K562 (cell line): ENCODE results near the gene TRPC1. TPM values are rescaled to one million over a fixed set of nuclear protein-coding genes. Genes with fewer than 3 reads are reported as not detected.
A peak's percentile ranks its signal among the peaks of the same experiment; 100 is the strongest.

Experiments used
- CEBPG ChIP-seq, 3 experiments: fragments of 200-800 bp in 1 of 3; sonication (Bioruptor generic) in 1 of 3; sonication (generic) in 1 of 3; formaldehyde crosslinking in 1 of 3; IDR thresholded peaks in 2 of 3; conservative IDR thresholded peaks in 1 of 3; 2 replicates each; pipeline versions ENCODE4 v1.6.1 to v1.8.0; 2016 to 2022; ENCODE audit warnings: missing compliant biosample characterization in 2 of 3, missing genetic modification characterization in 2 of 3, mild to moderate bottlenecking in 1 of 3, missing genetic modification reagents in 1 of 3
- CHD2 ChIP-seq: IDR thresholded peaks from 2 replicates; pipeline ENCODE4 v1.6.1; 2011; ENCODE audit warnings: low read depth, low read length
- ELF1 ChIP-seq: fragments of 200-800 bp; sonication (Bioruptor generic); IDR thresholded peaks from 2 replicates; pipeline ENCODE4 v1.6.1; 2016; ENCODE audit warnings: missing genetic modification characterization, missing compliant biosample characterization
- JUNB ChIP-seq: fragments of 450-650 bp; formaldehyde crosslinking; conservative IDR thresholded peaks from 2 replicates; pipeline ENCODE4 v1.4.0; 2020; ENCODE audit warnings: mild to moderate bottlenecking
- JUND ChIP-seq, 2 experiments: IDR thresholded peaks; 2 replicates in 1 of 2; 3 replicates in 1 of 2; pipeline ENCODE4 v1.6.1; 2011; ENCODE audit warnings: borderline replicate concordance in 2 of 2, low read depth in 2 of 2, low read length in 2 of 2, improper control_type of control experiment in 1 of 2, missing biosample characterization in 1 of 2, missing genetic modification characterization in 1 of 2, missing genetic modification reagents in 1 of 2
- MTF1 ChIP-seq: fragments of 250-450 bp; sonication (Bioruptor Pico); IDR thresholded peaks from 2 replicates; pipeline ENCODE4 v1.9.0; 2021; ENCODE audit warnings: moderate library complexity, mild to moderate bottlenecking, inconsistent platforms, borderline replicate concordance
- RCOR1 ChIP-seq, 2 experiments: IDR thresholded peaks; 2 replicates each; pipeline ENCODE4 v1.6.1; 2012; ENCODE audit warnings: low read depth in 2 of 2, low read length in 2 of 2, borderline replicate concordance in 1 of 2, improper control_type of control experiment in 1 of 2
- SAP30 ChIP-seq: fragments of 200-600 bp; sonication (generic); IDR thresholded peaks from 2 replicates; pipeline ENCODE4 v1.6.1; 2012; ENCODE audit warnings: borderline replicate concordance, low read depth, mild to moderate bottlenecking, moderate library complexity, low read length, control low read depth, inconsistent platforms; ENCODE audit not compliant: insufficient read depth, poor library complexity, severe bottlenecking
- SRSF9 ChIP-seq: fragments of 200-400 bp; formaldehyde crosslinking; IDR thresholded peaks from 2 replicates; pipeline ENCODE4 v1.6.1; 2017; ENCODE audit warnings: low read depth, low read length, borderline replicate concordance
- ZBTB49 ChIP-seq: sonication (generic); formaldehyde crosslinking; IDR thresholded peaks from 2 replicates; pipeline ENCODE4 v1.8.0; 2022; ENCODE audit warnings: missing genetic modification reagents, mild to moderate bottlenecking, borderline replicate concordance
- ZKSCAN3 ChIP-seq: fragments of 250-450 bp; sonication (Bioruptor Pico); IDR thresholded peaks from 2 replicates; pipeline ENCODE4 v1.4.0; 2020
- ZNF586 ChIP-seq: fragments of 450-650 bp; formaldehyde crosslinking; conservative IDR thresholded peaks from 2 replicates; pipeline ENCODE4 v1.4.0; 2020; ENCODE audit warnings: mild to moderate bottlenecking, moderate library complexity
- ZNF76 ChIP-seq: fragments of 250-450 bp; sonication (Bioruptor Pico); IDR thresholded peaks from 2 replicates; pipeline ENCODE4 v1.4.0; 2020; ENCODE audit warnings: mild to moderate bottlenecking, moderate library complexity, borderline replicate concordance
- polyA plus RNA-seq, 8 experiments: library from polyadenylated mRNA; depleted of rRNA in 4 of 8; stranded (reverse) in 5 of 8; unstranded in 3 of 8; fragments of >200 nt; fragmentation: Nextera tagmentation in 2 of 8; fragmentation: Illumina TruSeq in 1 of 8; extraction: Ambion mirVana in 2 of 8; extraction: Trizol in 1 of 8; gene quantifications; 2 replicates each; pipeline versions ENCODE4 v1.2.1 to v1.2.3, GENCODE V29; 2011 to 2014; ENCODE audit warnings: inconsistent platforms in 1 of 8, missing spikeins in 1 of 8
- total RNA-seq, 7 experiments: library from RNA; depleted of rRNA in 6 of 7; stranded (reverse); fragments of >200 nt in 6 of 7; fragmentation: Illumina TruSeq in 2 of 7; extraction: Trizol in 2 of 7; gene quantifications; 2 replicates each; pipeline versions ENCODE4 v1.2.1 to v1.2.3, GENCODE V29; 2011 to 2021; ENCODE audit warnings: low replicate concordance in 1 of 7
- TF ChIP-seq, protein P1 (sequence below), 2 experiments: fragments of 450-650 bp; conservative IDR thresholded peaks; 2 replicates each; pipeline ENCODE4 v1.6.1; 2017; ENCODE audit warnings: mild to moderate bottlenecking in 2 of 2, moderate library complexity in 2 of 2
- TF ChIP-seq, protein P2 (sequence below): fragments of 250-450 bp; sonication (Bioruptor Pico); IDR thresholded peaks from 2 replicates; pipeline ENCODE4 v1.4.0; 2020

Gene TRPC1
- total and polyA plus RNA-seq, 9 of the 15 experiments (the other 6 are each of a cell fraction or from before 2014, with no cell fraction given), result 1.4 to 6.5 (median 3.0) TPM

GRCh38 chr3:142723968-142724681 lies at the start of gene TRPC1 (continued):
- TF ChIP-seq JUND (IDR thresholded peaks at IDR 0.05; ENCODE audit: borderline replicate concordance, low read depth, low read length), result peak; percentile 59; the same call in 1 of the 2 replicates
- no peak; the same call in 2 of the 3 replicates for TF ChIP-seq JUND (tag; IDR thresholded peaks at IDR 0.05; ENCODE audit: borderline replicate concordance, low read depth, low read length)
- TF ChIP-seq, protein P1, sequence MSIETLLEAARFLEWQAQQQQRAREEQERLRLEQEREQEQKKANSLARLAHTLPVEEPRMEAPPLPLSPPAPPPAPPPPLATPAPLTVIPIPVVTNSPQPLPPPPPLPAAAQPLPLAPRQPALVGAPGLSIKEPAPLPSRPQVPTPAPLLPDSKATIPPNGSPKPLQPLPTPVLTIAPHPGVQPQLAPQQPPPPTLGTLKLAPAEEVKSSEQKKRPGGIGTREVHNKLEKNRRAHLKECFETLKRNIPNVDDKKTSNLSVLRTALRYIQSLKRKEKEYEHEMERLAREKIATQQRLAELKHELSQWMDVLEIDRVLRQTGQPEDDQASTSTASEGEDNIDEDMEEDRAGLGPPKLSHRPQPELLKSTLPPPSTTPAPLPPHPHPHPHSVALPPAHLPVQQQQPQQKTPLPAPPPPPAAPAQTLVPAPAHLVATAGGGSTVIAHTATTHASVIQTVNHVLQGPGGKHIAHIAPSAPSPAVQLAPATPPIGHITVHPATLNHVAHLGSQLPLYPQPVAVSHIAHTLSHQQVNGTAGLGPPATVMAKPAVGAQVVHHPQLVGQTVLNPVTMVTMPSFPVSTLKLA (conservative IDR thresholded peaks at IDR 0.05), result 0 out of 4 replicates have a peak, but pooled peaks of 1 of the 2 experiments have one; percentile 12
- no peak for TF ChIP-seq SRSF9
- peak in 1 of 2 experiments; percentile 84; a peak in 2 of 4 replicates for TF ChIP-seq RCOR1 (IDR thresholded peaks at IDR 0.05; ENCODE audit: borderline replicate concordance in 1 of 2, low read depth in 2 of 2, low read length in 2 of 2)
- TF ChIP-seq CEBPG (CRISPR knock-in tag; IDR thresholded peaks at IDR 0.05), result no peak
- no peak for TF ChIP-seq CEBPG (tag; conservative IDR thresholded peaks at IDR 0.05 in 1 of 2, IDR thresholded peaks at IDR 0.05 in 1 of 2)
- no peak for TF ChIP-seq ZBTB49 (CRISPR knock-in tag)
- no peak for TF ChIP-seq ZNF586 (CRISPR knock-in tag)
- no peak for TF ChIP-seq MTF1 (CRISPR knock-in tag)
- no peak for TF ChIP-seq CHD2
- no peak for TF ChIP-seq JUNB (CRISPR knock-in tag)
- TF ChIP-seq ZKSCAN3 (CRISPR knock-in tag), result no peak
- TF ChIP-seq ELF1 (tag), result no peak
- no peak for TF ChIP-seq ZNF76 (CRISPR knock-in tag)
- TF ChIP-seq, protein P2, sequence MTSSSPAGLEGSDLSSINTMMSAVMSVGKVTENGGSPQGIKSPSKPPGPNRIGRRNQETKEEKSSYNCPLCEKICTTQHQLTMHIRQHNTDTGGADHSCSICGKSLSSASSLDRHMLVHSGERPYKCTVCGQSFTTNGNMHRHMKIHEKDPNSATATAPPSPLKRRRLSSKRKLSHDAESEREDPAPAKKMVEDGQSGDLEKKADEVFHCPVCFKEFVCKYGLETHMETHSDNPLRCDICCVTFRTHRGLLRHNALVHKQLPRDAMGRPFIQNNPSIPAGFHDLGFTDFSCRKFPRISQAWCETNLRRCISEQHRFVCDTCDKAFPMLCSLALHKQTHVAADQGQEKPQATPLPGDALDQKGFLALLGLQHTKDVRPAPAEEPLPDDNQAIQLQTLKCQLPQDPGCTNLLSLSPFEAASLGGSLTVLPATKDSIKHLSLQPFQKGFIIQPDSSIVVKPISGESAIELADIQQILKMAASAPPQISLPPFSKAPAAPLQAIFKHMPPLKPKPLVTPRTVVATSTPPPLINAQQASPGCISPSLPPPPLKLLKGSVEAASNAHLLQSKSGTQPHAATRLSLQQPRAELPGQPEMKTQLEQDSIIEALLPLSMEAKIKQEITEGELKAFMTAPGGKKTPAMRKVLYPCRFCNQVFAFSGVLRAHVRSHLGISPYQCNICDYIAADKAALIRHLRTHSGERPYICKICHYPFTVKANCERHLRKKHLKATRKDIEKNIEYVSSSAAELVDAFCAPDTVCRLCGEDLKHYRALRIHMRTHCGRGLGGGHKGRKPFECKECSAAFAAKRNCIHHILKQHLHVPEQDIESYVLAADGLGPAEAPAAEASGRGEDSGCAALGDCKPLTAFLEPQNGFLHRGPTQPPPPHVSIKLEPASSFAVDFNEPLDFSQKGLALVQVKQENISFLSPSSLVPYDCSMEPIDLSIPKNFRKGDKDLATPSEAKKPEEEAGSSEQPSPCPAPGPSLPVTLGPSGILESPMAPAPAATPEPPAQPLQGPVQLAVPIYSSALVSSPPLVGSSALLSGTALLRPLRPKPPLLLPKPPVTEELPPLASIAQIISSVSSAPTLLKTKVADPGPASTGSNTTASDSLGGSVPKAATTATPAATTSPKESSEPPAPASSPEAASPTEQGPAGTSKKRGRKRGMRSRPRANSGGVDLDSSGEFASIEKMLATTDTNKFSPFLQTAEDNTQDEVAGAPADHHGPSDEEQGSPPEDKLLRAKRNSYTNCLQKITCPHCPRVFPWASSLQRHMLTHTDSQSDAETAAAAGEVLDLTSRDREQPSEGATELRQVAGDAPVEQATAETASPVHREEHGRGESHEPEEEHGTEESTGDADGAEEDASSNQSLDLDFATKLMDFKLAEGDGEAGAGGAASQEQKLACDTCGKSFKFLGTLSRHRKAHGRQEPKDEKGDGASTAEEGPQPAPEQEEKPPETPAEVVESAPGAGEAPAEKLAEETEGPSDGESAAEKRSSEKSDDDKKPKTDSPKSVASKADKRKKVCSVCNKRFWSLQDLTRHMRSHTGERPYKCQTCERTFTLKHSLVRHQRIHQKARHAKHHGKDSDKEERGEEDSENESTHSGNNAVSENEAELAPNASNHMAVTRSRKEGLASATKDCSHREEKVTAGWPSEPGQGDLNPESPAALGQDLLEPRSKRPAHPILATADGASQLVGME (CRISPR knock-in tag), result peak; percentile 78; the same call in 1 of the 2 replicates
- peak; percentile 41 for TF ChIP-seq SAP30
